H9 (cell line): ENCODE data around the gene MRPL16. TPM values are rescaled to one million over a fixed set of nuclear protein-coding genes. Genes with fewer than 3 reads are reported as not detected.
"Not testable (repeated sequence)": the region's sequence is repeated elsewhere in the genome, so short reads cannot be mapped to it uniquely, and the experiment has no call there.

Experiments used
- DNase-seq: peaks from one replicate; pipeline ENCODE4 v3.0.0-alpha.2; 2017
- H2AFZ ChIP-seq: one replicate; pipeline ENCODE4 v1.6.1; 2013; ENCODE audit warnings: mild to moderate bottlenecking, low read length, control low read depth, moderate library complexity
- H2AK5ac ChIP-seq: 2 replicates; pipeline ENCODE4 v1.6.1; 2013; ENCODE audit warnings: low read length, control low read depth, mixed read lengths; ENCODE audit not compliant: insufficient read length
- H2BK120ac ChIP-seq: one replicate; pipeline ENCODE4 v1.6.1; 2013; ENCODE audit warnings: low read depth, mild to moderate bottlenecking, low read length, control low read depth, inconsistent platforms; ENCODE audit not compliant: poor library complexity, severe bottlenecking
- H2BK12ac ChIP-seq: 2 replicates; pipeline ENCODE4 v1.6.1; 2013; ENCODE audit warnings: low read length, control low read depth, mixed read lengths, low read depth; ENCODE audit not compliant: insufficient read length
- H2BK15ac ChIP-seq: 2 replicates; pipeline ENCODE4 v1.6.1; 2013; ENCODE audit warnings: low read depth, low read length, control low read depth
- H2BK20ac ChIP-seq: one replicate; pipeline ENCODE4 v1.6.1; 2013; ENCODE audit warnings: low read depth, mild to moderate bottlenecking, low read length, control low read depth, inconsistent platforms; ENCODE audit not compliant: poor library complexity, severe bottlenecking
- H2BK5ac ChIP-seq: 2 replicates; pipeline ENCODE4 v1.6.1; 2013; ENCODE audit warnings: low read length, control low read depth, mixed read lengths; ENCODE audit not compliant: insufficient read length
- H3K14ac ChIP-seq: 2 replicates; pipeline ENCODE4 v1.6.1; 2013; ENCODE audit warnings: low read length, control low read depth; ENCODE audit not compliant: insufficient read depth
- H3K18ac ChIP-seq: 2 replicates; pipeline ENCODE4 v1.6.1; 2013; ENCODE audit warnings: low read depth, mild to moderate bottlenecking, mixed read lengths, low read length, control low read depth; ENCODE audit not compliant: insufficient read length
- H3K23ac ChIP-seq: 2 replicates; pipeline ENCODE4 v1.6.1; 2013; ENCODE audit warnings: low read length, control low read depth, mixed read lengths, low read depth; ENCODE audit not compliant: insufficient read length
- H3K23me2 ChIP-seq: 2 replicates; pipeline ENCODE4 v1.6.1; 2013; ENCODE audit warnings: low read depth, mild to moderate bottlenecking, mixed read lengths, low read length, control low read depth; ENCODE audit not compliant: insufficient read length, poor library complexity, severe bottlenecking
- H3K27ac ChIP-seq: 2 replicates; pipeline ENCODE4 v1.5.1; 2013; ENCODE audit warnings: low read length, control low read depth, mixed read lengths, low read depth; ENCODE audit not compliant: insufficient read length
- H3K27me3 ChIP-seq: 2 replicates; pipeline ENCODE4 v1.6.1; 2013; ENCODE audit warnings: low read length, control low read depth, inconsistent platforms; ENCODE audit not compliant: insufficient read depth
- H3K4ac ChIP-seq: 2 replicates; pipeline ENCODE4 v1.6.1; 2013; ENCODE audit warnings: low read depth, mild to moderate bottlenecking, control low read depth, inconsistent platforms, low read length, moderate library complexity
- H3K4me1 ChIP-seq: 2 replicates; pipeline ENCODE4 v1.6.1; 2013; ENCODE audit warnings: low read length, control low read depth, inconsistent platforms; ENCODE audit not compliant: insufficient read depth
- H3K4me2 ChIP-seq: 2 replicates; pipeline ENCODE4 v1.6.1; 2013; ENCODE audit warnings: low read length, control low read depth, mixed read lengths; ENCODE audit not compliant: insufficient read length, insufficient read depth
- H3K56ac ChIP-seq: 2 replicates; pipeline ENCODE4 v1.6.1; 2013; ENCODE audit warnings: low read depth, mild to moderate bottlenecking, mixed read lengths, low read length, control low read depth; ENCODE audit not compliant: insufficient read length
- H3K79me1 ChIP-seq: 2 replicates; pipeline ENCODE4 v1.6.1; 2013; ENCODE audit warnings: low read depth, mild to moderate bottlenecking, moderate library complexity, low read length, control low read depth, inconsistent platforms; ENCODE audit not compliant: insufficient read depth, poor library complexity, severe bottlenecking
- H3K79me2 ChIP-seq: 2 replicates; pipeline ENCODE4 v1.6.1; 2013; ENCODE audit warnings: low read length, control low read depth, inconsistent platforms; ENCODE audit not compliant: insufficient read depth
- H3K9ac ChIP-seq: 2 replicates; pipeline ENCODE4 v1.6.1; 2013; ENCODE audit warnings: low read length, control low read depth, mixed read lengths; ENCODE audit not compliant: insufficient read length; ENCODE audit errors: extremely low read depth
- H3K9me3 ChIP-seq: one replicate; pipeline ENCODE4 v1.6.1; 2013; ENCODE audit warnings: low read depth, low read length, inconsistent platforms; ENCODE audit not compliant: control insufficient read depth
- H3T11ph ChIP-seq: one replicate; pipeline ENCODE4 v1.6.1; 2013; ENCODE audit warnings: mild to moderate bottlenecking, low read length, control low read depth, inconsistent platforms
- H4K20me1 ChIP-seq: one replicate; pipeline ENCODE4 v1.6.1; 2013; ENCODE audit not compliant: control insufficient read depth, insufficient read length, insufficient read depth
- H4K5ac ChIP-seq: 2 replicates; pipeline ENCODE4 v1.6.1; 2013; ENCODE audit warnings: low read depth, mild to moderate bottlenecking, mixed read lengths, low read length, control low read depth; ENCODE audit not compliant: insufficient read length
- H4K8ac ChIP-seq: replicated peaks from 2 replicates; pipeline ENCODE4 v1.6.1; 2013; ENCODE audit warnings: low read length, control low read depth, mixed read lengths, low read depth; ENCODE audit not compliant: insufficient read length
- H4K91ac ChIP-seq: 2 replicates; pipeline ENCODE4 v1.6.1; 2013; ENCODE audit warnings: low read depth, mild to moderate bottlenecking, moderate library complexity, mixed read lengths, low read length, control low read depth; ENCODE audit not compliant: insufficient read length
- H3K27ac Mint-ChIP-seq, 3 experiments: 2 replicates in 2 of 3; 3 replicates in 1 of 3; pipeline ENCODE4 v1.8.0; 2020 to 2021; ENCODE audit warnings: mixed read lengths in 3 of 3, mild to moderate bottlenecking in 1 of 3, moderate library complexity in 1 of 3
- H3K27me3 Mint-ChIP-seq: 2 replicates; pipeline ENCODE4 v1.8.0; 2021; ENCODE audit warnings: low read depth, mild to moderate bottlenecking, moderate library complexity, mixed read lengths
- H3K36me3 Mint-ChIP-seq, 3 experiments: 2 replicates in 2 of 3; 3 replicates in 1 of 3; pipeline ENCODE4 v1.8.0; 2020 to 2021; ENCODE audit warnings: low read depth in 3 of 3, mixed read lengths in 3 of 3; ENCODE audit not compliant: insufficient read depth in 1 of 3
- H3K4me1 Mint-ChIP-seq, 2 experiments: 2 replicates each; pipeline ENCODE4 v1.8.0; 2020; ENCODE audit warnings: mixed read lengths in 2 of 2
- H3K4me3 Mint-ChIP-seq, 2 experiments: 2 replicates in 1 of 2; 3 replicates in 1 of 2; pipeline ENCODE4 v1.8.0; 2020 to 2021; ENCODE audit warnings: mild to moderate bottlenecking in 2 of 2, mixed read lengths in 2 of 2, moderate library complexity in 1 of 2
- H3K9me3 Mint-ChIP-seq, 2 experiments: 2 replicates in 1 of 2; 3 replicates in 1 of 2; pipeline ENCODE4 v1.8.0; 2020; ENCODE audit warnings: mild to moderate bottlenecking in 2 of 2, mixed read lengths in 2 of 2, moderate library complexity in 1 of 2
- WGBS: extraction: QIAGEN DNeasy Blood & Tissue Kit; methylation state at CpG from one replicate; pipeline ENCODE4 v1.1.7; 2013; ENCODE audit warnings: missing lambda C conversion rate, low lambda C conversion rate, mixed read lengths; ENCODE audit not compliant: insufficient read length; ENCODE audit errors: extremely low coverage; 5-methylcytosine and 5-hydroxymethylcytosine counted together
- total RNA-seq: library from RNA; stranded (reverse); gene quantifications from 2 replicates; pipeline ENCODE4 v1.2.1, GENCODE V29; 2021

Gene MRPL16
- total RNA-seq, 1 experiment from 2014 or later, result 87.1 TPM

DNA sequence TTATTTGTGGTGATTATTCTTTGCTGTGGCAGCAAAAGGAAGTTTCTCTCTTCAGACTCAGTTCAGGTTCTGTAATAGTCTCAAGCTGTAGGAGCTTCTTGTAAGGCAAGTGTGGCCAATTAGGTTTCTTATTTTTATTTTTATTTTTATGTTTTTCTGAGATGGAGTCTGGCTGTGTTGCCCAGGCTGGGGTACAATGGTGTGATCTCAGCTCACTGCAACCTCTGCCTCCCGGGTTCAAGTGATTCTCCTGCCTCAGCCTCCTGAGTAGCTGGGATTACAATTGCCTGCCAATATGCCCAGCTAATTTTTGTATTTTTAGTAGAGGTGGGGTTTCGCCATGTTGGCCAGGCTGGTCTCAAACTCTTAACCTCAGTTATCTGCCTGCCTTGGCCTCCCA is 39.0 kb upstream of the MRPL16 start:
- H3K79me1 ChIP-seq, H4K5ac ChIP-seq, H3K14ac ChIP-seq, H2BK12ac ChIP-seq, H2BK15ac ChIP-seq, H3K56ac ChIP-seq, H2BK5ac ChIP-seq, H3K4ac ChIP-seq, H3K27me3 ChIP-seq, DNase-seq, H4K8ac ChIP-seq, H2BK120ac ChIP-seq, H3K79me2 ChIP-seq, H2BK20ac ChIP-seq, H3K9ac ChIP-seq, H3K27ac ChIP-seq, H3K36me3 Mint-ChIP-seq, H3K27me3 Mint-ChIP-seq, H3T11ph ChIP-seq, H3K18ac ChIP-seq, H3K4me1 ChIP-seq, H3K4me3 Mint-ChIP-seq, H3K9me3 ChIP-seq, H3K9me3 Mint-ChIP-seq, H2AK5ac ChIP-seq, H4K91ac ChIP-seq, H3K23ac ChIP-seq, H3K23me2 ChIP-seq, H3K27ac Mint-ChIP-seq, H3K4me1 Mint-ChIP-seq, H3K4me2 ChIP-seq, H4K20me1 ChIP-seq, H2AFZ ChIP-seq: not testable (repeated sequence)
- no CpG with 5 or more reads among the region's 2 CpGs for WGBS
